K562 (cell line): Measurements from ENCODE around the gene RASSF1.

Experiments
- CBX5 ChIP-seq: IDR thresholded peaks from 2 replicates; pipeline ENCODE4 v1.6.1; 2014; ENCODE audit warnings: low read depth, borderline replicate concordance
- EHMT2 ChIP-seq: fragments of 450-650 bp; IDR thresholded peaks from 2 replicates; pipeline ENCODE4 v1.6.1; 2018; ENCODE audit warnings: antibody characterized with exemption
- ELF4 ChIP-seq: fragments of 450-650 bp; formaldehyde crosslinking; IDR thresholded peaks from 2 replicates; pipeline ENCODE4 v1.4.0; 2022; ENCODE audit warnings: missing genetic modification characterization
- EZH2 ChIP-seq: IDR thresholded peaks from 2 replicates; pipeline ENCODE4 v1.6.1; 2012; ENCODE audit warnings: low read depth, mild to moderate bottlenecking, inconsistent platforms, low read length, borderline replicate concordance
- SMAD2 ChIP-seq: fragments of 150-350 bp; IDR thresholded peaks from 2 replicates; pipeline ENCODE4 v1.6.1; 2014; ENCODE audit warnings: low read depth, mild to moderate bottlenecking, low read length
- XRCC5 ChIP-seq: fragments of 200-400 bp; formaldehyde crosslinking; IDR thresholded peaks from 2 replicates; pipeline ENCODE4 v1.6.1; 2017; ENCODE audit warnings: low read depth, mild to moderate bottlenecking, low read length
- ZFP1 ChIP-seq: fragments of 450-650 bp; formaldehyde crosslinking; IDR thresholded peaks from 2 replicates; pipeline ENCODE4 v1.4.0; 2020; ENCODE audit warnings: mild to moderate bottlenecking, mixed read lengths
- ZNF75A ChIP-seq: fragments of 450-650 bp; formaldehyde crosslinking; IDR thresholded peaks from 2 replicates; pipeline ENCODE4 v1.4.0; 2020; ENCODE audit warnings: mild to moderate bottlenecking
- TF ChIP-seq, protein P1 (sequence below): fragments of 450-650 bp; IDR thresholded peaks from 2 replicates; pipeline ENCODE4 v1.6.1; 2016
- TF ChIP-seq, protein P2 (sequence below), 3 experiments: IDR thresholded peaks in 2 of 3; conservative IDR thresholded peaks in 1 of 3; 2 replicates each; pipeline ENCODE4 v1.5.1; 2011 to 2012; ENCODE audit warnings: low read length in 3 of 3, mild to moderate bottlenecking in 3 of 3, control low read depth in 2 of 3, improper control_type of control experiment in 1 of 3, inconsistent platforms in 1 of 3, low read depth in 1 of 3, mixed read lengths in 1 of 3, moderate library complexity in 1 of 3; ENCODE audit not compliant: insufficient read depth in 2 of 3
- TF ChIP-seq, protein P3 (sequence below): fragments of 450-650 bp; IDR thresholded peaks from 2 replicates; pipeline ENCODE4 v1.7.0; 2016; ENCODE audit warnings: borderline replicate concordance

DNA sequence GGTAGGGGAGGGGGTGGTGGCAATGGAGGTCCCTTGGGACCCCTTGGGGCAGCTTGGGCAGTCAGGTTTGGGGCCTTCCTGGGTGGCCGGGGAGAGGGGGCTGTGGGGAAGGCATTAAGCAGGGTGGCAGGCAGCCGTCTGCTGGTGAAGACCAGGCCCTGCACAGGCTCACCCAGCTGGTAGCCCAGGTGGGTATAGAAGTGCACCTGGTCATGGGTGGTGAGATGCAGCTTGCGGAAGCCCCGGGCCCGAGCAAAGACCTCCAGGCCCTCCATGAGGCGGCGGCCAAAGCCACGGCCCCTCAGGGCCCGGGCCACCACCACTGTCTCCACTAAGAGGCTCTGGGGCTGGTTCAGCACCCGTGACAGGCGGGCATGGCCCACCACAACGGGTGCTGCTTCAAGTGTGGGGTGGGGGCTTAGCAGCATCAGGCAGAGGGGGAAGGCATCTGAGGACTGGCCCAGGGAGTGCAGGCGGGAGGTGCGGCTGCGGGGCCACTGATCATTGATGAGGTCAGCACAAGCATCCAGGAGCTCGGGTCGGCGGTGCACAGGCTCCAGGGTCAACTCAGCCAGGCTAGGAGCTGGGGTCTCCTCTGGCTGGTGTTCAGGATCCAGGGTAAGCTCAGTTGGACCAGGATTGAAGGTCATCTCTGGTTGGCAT lies 43.8 kb downstream of the RASSF1 start:
- TF ChIP-seq, protein P1, sequence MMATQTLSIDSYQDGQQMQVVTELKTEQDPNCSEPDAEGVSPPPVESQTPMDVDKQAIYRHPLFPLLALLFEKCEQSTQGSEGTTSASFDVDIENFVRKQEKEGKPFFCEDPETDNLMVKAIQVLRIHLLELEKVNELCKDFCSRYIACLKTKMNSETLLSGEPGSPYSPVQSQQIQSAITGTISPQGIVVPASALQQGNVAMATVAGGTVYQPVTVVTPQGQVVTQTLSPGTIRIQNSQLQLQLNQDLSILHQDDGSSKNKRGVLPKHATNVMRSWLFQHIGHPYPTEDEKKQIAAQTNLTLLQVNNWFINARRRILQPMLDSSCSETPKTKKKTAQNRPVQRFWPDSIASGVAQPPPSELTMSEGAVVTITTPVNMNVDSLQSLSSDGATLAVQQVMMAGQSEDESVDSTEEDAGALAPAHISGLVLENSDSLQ = no peak
- TF ChIP-seq, protein P2, sequence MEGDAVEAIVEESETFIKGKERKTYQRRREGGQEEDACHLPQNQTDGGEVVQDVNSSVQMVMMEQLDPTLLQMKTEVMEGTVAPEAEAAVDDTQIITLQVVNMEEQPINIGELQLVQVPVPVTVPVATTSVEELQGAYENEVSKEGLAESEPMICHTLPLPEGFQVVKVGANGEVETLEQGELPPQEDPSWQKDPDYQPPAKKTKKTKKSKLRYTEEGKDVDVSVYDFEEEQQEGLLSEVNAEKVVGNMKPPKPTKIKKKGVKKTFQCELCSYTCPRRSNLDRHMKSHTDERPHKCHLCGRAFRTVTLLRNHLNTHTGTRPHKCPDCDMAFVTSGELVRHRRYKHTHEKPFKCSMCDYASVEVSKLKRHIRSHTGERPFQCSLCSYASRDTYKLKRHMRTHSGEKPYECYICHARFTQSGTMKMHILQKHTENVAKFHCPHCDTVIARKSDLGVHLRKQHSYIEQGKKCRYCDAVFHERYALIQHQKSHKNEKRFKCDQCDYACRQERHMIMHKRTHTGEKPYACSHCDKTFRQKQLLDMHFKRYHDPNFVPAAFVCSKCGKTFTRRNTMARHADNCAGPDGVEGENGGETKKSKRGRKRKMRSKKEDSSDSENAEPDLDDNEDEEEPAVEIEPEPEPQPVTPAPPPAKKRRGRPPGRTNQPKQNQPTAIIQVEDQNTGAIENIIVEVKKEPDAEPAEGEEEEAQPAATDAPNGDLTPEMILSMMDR (IDR thresholded peaks at IDR 0.05 in 2 of 3, conservative IDR thresholded peaks at IDR 0.05 in 1 of 3; ENCODE audit: insufficient read depth in 2 of 3, low read depth in 1 of 3, low read length in 3 of 3) = no peak
- TF ChIP-seq CBX5 (no peak), EZH2 (no peak), SMAD2 (no peak), EHMT2 (no peak), ELF4 (CRISPR knock-in tag) (no peak), XRCC5 (no peak), ZFP1 (CRISPR knock-in tag) (no peak), ZNF75A (CRISPR knock-in tag) (no peak)
- TF ChIP-seq, protein P3, sequence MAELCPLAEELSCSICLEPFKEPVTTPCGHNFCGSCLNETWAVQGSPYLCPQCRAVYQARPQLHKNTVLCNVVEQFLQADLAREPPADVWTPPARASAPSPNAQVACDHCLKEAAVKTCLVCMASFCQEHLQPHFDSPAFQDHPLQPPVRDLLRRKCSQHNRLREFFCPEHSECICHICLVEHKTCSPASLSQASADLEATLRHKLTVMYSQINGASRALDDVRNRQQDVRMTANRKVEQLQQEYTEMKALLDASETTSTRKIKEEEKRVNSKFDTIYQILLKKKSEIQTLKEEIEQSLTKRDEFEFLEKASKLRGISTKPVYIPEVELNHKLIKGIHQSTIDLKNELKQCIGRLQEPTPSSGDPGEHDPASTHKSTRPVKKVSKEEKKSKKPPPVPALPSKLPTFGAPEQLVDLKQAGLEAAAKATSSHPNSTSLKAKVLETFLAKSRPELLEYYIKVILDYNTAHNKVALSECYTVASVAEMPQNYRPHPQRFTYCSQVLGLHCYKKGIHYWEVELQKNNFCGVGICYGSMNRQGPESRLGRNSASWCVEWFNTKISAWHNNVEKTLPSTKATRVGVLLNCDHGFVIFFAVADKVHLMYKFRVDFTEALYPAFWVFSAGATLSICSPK = no peak
